ENCODE data around the gene CKAP4. TPM values are rescaled to one million over a fixed set of nuclear protein-coding genes. Genes with fewer than 3 reads are reported as not detected.

The CKAP4 gene
- total RNA-seq, 1 donor from 2014 or later = 56.8 TPM

DNA sequence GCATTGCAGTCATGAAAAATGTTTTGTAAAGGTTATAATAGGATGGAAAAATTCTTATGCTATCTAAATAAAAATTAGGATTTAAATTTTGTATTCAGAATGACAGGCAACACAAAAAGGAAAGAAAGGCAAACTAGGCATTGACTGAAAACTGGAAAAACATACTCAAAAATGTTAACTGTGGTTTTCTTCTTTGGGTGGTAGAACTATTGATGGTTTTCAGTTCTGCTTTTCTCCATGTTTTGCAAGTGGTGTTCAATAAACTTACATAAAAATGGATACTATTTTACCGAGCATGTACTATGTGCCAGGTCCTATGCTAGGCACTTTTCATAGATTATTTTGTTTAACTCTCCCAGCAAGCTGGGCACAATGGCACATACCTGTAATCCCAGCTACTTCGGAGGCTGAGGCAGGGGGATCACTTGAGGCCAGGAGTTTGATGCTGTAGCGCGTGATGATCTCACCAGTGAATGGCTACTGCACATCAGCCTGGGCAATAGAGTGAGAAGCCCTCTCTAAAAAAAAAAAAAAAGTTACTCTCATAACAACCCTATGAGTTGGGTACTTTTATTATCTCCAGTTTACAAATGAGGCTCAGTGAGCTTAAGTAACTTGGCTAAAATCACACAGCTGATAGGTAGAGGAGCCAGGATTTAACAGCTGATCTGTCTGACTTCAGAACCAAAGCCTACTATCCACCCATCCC is 28.4 kb upstream of the CKAP4 start:
- intact Hi-C loops (cut with DNase I) = no loop called here
- no peak for DNase-seq (ENCODE audit: low spot score)

DNA sequence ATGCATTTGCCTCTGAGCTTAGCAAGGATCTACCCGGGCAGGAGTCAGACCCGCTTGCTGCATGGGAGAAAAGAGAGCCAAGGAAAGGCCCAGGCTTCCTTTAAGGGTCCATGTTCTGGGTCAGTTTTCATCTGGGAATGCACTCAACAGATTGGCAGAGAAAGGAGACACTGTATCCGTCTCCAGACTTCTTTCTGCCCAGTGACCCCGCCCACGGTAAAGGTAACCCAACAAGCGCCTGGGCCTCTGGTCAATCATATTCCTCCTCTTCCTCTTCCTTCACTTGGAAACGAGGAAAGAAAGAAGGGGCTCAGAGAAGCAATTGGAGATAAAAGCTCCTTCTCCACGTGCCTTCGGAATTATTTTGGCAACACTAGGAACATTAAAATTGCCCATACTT is 27.6 kb upstream of the CKAP4 start:
- intact Hi-C loops (cut with DNase I) = no loop called here
- DNase-seq (ENCODE audit: low spot score) = no peak

DNA sequence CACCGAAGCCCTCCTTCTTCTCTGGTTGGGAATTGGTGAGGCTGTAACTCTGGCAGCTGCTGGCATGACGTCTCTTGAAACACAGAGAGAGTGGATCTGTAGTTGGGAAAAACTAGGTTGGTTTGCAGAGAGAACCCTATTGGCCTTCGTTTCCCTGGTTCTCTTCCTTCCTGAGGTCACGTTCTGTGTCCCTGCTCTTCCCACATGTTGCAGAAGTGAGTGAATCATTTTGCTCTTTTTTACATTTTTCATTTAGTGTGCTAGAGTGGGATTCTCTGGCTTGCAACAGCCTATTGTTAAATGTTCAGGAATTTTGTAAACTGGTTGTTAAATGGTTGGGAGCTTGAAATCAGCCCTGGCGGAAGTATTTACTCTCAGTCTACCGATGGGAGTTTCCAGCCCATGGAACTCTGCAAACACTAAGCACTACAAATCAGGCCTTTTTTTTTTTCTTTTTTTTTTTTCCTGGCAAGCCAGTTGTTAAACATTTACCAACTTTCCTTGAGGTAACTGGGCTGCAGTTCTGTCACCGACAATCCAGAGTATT is 26.8 kb upstream of the CKAP4 start:
- DNase-seq (ENCODE audit: low spot score) = no peak
- intact Hi-C loops (cut with DNase I) = no loop called here

DNA sequence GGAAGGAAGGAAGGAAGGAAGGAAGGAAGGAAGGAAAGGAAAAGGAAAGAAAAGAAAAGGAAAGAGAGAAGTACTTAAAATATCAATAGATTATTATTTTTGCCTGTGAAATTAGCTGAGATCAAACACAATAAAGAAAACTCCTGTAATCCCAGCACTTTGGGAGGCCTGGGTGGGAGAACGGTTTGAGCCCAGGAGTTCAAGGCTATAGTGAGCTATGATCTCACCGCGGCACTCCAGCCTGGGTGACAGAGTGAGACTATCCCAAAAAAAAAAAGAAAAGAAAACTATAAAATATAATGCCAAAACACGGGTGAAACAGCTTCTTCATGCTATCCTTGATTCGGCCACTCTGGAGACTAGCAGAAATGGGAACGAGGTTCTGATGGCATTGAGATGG is 26.2 kb upstream of the CKAP4 start:
- DNase-seq (ENCODE audit: low spot score) = no peak
- intact Hi-C loops (cut with DNase I) = no loop called here

DNA sequence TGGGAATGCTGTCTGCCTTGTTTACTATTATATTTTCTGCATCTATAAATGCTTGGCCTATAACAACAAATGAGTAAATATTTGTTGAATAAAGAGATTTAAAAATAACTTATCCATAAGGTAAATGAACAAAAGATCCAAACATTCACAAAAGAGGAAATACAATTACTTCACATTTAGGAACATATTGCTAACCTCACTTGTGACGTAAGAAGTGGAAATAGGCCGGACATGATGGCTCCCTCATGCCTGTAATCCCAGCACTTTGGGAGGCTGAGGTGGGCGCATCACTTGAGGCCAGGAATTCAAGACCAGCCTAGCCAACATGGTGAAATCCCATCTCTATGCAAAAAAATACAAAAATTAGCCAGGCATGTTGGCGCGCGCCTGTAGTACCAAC is 25.7 kb upstream of the CKAP4 start:
- intact Hi-C loops (cut with DNase I) = no loop called here
- DNase-seq (ENCODE audit: low spot score) = no peak

DNA sequence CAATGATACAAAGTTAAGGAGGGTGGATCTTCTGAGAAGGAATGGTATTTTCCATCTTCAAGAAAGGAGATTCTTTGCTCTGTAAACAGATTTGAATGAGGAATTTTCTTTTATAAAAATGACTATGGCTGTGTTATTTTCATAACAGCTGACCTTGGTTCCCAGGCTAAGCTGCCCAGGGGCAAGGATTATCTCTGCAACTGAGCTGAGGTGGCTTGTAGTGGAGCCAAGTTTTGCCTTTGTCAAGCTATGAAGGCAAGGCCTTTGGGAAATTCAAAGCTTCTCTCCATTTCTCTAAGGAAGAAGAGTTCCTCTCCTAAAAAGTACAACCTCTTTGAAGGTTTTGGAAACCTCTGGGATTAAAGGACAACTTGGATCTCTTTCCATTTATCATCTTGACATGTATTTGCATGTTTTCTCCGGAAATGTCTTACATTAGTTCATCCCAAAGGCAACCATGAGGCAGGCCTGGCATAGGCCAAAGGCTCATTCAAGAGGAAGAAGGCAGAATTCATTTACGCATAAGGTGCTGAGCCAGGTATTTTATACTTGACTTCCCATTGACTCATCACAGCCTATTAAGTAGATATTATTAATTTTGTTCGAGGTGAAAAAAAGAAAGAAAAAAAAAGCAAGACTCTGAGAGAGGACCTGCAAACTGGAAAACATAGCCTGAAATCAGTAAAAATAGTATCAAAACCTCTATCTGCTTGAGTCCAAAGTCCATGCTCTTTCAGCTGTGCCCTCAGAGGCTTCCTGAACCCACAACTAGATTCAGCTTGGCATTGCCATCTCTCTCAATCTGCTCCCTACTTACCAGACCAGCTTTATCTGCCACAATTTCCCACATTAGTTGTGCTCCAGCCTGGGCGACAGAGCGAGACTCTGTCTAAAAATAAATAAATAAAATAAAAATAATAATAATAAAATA is 24.0 kb upstream of the CKAP4 start:
- no peak for DNase-seq (ENCODE audit: low spot score)
- intact Hi-C loops (cut with DNase I) = no loop called here

DNA sequence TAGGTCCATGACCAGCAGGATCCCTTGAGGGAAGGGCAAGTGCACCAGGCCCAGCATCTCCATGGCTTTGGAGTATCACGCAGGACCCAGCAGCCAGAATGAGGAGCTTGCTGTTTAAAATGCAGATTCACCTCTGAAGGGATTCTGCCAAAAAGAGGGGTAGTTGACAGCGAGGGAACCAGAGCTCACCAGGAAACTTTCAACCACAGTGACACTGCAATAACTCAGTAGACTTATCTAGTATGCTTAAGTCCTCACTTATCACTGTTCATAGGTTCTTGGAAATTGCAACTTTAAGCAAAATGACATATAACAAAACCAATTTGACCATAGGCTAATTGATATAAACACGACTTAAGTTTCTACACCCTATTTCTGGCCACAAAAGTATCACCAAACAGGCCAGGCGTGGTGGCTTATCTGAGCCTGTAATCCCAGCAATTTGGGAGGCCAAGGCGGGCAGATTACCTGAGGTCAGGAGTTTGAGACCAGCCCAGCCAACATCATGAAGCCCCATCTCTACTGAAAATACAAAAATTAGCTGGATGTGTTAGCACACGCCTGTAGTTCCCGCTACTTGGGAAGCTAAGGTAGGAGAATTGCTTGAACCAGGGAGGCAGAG is 21.4 kb upstream of the CKAP4 start:
- no peak for DNase-seq (ENCODE audit: low spot score)
- intact Hi-C loops (cut with DNase I) = no loop called here

DNA sequence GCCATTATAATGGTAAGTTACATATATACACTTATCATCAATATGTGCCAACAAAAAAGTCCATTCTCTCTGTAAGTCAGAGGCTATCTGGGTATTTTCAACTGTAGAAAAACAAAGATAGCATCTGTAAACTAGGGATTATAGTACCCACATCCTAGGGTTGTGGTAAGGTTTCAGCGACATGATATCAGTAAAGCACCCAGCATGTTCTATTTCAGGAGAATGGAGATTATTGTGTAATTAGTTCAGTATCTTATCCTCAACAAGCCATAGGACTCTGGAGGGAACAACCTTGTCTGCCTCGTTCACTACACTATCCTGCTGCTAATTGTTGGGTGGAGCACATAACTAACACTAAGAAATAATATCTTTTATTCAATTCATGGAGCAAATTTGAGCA is 19.7 kb upstream of the CKAP4 start:
- DNase-seq (ENCODE audit: low spot score) = no peak
- intact Hi-C loops (cut with DNase I) = no loop called here

DNA sequence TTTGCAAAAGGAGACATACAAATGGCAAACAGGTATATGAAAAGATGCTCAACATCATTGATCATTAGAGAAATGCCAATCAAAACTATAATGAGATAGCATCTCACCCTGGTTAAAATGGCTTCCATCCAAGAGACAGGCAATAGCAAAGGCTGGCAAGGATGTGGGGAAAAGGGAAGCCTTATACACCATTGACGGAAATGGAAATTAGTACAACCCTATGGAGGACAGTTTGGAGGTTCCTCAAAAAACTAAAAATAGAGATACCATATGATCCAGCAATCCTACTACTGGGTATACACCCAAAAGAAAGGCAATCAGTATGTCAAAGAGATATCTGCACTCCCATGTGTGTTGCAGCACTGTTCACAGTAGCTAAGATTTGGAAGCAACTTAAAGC is 17.3 kb upstream of the CKAP4 start:
- DNase-seq (ENCODE audit: low spot score) = no peak
- intact Hi-C loops (cut with DNase I) = no loop called here

DNA sequence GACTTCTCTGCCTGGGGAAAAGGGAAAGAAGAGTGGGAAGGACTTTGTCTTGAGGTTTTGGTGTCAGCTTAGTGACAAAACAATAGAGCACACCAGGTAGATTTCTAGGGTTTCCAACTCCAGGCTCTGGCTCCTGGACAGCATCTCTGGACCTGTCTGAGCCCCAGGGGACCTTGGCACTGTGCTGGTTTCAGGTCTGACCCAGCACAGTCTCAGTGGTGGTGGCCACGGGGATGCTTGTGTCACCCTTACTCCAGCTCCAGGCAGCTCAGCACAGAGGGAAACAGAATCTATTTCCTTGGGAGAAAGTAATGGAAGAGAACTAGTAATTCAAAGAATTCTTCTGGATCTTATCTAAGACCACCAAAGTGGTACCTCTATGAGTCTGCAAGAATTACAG is 11.1 kb upstream of the CKAP4 start:
- intact Hi-C loops (cut with DNase I) = no loop called here
- no peak for DNase-seq (ENCODE audit: low spot score)

DNA sequence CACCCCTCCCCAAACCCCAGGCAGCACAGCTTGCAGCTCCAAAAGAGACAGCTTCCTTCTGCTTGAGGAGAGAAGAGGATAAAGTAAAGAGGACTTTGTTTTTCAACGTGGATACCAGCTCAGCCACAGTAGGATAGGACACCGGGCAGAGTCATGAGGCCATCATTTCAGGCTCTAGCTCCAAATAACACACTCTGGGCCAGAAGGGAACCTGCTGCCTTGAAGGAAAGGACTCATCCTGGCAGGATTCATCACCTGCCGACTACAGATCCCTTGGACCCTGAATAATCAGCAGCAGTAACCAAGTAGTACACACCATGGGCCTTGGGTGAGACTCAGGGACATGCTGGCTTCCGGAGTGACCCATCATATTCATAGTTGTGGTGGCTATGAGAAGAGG is 10.4 kb upstream of the CKAP4 start:
- no peak for DNase-seq (ENCODE audit: low spot score)
- intact Hi-C loops (cut with DNase I) = no loop called here

DNA sequence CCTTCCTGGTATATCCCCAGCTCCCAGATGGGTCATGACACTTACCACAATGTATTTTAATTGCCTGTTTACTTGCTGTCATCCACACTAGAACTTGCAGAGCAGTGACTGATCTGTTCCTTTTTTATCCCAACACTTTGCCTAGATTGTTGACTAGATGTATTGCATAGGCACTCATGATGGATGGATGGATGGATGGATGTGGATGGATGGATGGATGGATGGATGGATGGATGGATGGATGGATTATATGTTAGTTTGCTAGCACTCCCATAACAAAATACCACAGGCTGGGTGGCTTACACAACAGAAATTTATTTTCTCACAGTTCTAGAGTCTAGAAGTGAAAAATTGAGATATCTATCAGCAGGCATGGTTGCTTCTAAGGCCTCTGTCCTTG is 8.7 kb upstream of the CKAP4 start:
- intact Hi-C loops (cut with DNase I) = no loop called here
- DNase-seq (ENCODE audit: low spot score) = no peak

DNA sequence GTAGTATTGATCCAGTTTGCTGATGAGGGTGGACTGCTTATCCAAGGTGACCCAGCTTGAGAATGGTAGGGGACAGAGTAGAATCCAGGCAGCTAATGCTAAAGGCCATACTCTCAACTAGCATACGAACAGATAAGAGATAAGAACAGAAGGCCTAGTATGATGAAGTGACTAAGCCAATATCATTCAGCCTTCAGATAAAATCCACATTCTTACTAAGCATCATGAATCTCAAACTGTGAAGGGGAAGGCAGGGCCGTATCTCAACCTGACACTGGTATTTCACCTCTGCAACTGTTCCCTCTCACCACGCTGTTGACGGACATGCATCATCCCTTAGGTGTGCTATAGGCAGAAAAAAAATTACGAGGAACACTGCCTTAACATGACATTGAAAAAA is 8.1 kb upstream of the CKAP4 start:
- no peak for DNase-seq (ENCODE audit: low spot score)
- intact Hi-C loops (cut with DNase I) = no loop called here

DNA sequence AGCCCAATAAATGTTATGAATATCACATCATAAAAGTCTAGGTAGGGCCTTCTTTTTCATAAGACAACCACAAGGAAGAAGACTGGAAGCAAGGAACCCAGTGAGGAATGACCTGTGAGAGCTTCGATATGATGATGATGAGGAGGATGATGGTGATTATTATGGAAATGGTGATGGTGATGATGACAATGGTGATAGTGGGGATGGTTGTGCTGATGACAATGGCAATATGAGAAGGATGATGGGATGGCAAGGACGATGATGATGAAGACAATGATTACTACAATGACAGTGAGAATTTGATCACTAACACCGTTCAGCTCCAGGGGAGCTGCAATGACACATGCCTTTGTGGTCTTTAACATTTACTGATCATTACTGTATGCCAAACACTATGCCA is 7.7 kb upstream of the CKAP4 start:
- intact Hi-C loops (cut with DNase I) = no loop called here
- DNase-seq (ENCODE audit: low spot score) = no peak

DNA sequence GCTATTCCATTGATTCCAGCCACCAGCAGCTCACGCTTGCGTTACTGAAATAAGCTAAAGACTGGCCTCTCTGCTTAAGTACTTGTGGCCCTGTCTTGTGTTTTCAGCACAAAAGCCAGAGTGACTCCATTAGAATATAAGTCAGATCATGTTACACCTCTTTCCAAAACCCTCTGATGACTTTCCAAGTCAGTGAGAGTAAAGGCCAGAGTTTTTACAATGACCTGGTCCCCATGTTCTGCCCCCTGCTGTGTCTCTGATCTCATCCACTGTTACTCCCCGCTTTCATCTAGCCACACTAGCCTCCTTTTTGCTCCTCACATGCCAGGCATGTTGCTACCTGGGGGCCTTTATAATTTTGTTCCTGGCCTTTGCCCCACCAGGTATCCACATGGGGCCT is 6.9 kb upstream of the CKAP4 start:
- DNase-seq (ENCODE audit: low spot score) = no peak
- intact Hi-C loops (cut with DNase I) = no loop called here

DNA sequence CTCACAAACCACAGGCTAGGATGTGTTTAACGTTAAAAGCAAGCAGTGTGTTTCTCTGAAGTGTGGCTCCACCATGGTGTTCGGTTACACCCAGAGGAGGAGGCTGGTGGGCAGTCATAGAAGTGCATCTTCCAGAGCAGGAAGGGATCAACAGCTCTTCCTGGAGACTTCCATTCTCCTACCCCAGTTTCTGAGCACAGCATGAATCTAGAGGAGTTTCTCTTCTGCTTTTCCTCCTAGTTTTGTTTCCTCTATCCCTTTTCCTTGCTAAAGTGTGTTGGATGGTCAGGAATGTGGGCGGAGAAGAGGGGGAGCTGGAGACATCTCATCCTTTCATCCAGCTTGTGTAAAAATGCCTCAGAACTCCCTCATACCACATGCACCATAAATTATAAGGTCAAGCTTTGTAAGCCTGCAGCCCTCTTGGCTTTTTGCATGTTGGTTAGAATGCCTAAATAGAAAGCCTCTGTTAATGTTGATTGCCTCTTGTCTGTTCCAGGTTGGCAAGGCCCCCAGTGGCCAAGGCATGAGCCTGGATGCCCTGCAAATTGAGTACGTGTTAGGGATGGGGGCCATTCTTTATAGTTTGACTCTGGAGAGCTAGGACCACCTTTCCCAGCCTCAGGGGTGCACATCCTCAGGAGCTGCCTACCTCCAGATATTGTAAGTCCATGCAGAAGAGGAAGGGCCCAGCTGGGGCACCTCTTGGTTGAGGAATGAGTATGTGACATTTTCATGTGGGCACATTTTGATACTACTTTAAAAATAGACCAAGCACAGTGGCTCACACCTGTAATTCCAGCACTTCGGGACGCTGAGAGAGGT is 4.0 kb upstream of the CKAP4 start:
- intact Hi-C loops (cut with DNase I) = no loop called here
- no peak for DNase-seq (ENCODE audit: low spot score)

DNA sequence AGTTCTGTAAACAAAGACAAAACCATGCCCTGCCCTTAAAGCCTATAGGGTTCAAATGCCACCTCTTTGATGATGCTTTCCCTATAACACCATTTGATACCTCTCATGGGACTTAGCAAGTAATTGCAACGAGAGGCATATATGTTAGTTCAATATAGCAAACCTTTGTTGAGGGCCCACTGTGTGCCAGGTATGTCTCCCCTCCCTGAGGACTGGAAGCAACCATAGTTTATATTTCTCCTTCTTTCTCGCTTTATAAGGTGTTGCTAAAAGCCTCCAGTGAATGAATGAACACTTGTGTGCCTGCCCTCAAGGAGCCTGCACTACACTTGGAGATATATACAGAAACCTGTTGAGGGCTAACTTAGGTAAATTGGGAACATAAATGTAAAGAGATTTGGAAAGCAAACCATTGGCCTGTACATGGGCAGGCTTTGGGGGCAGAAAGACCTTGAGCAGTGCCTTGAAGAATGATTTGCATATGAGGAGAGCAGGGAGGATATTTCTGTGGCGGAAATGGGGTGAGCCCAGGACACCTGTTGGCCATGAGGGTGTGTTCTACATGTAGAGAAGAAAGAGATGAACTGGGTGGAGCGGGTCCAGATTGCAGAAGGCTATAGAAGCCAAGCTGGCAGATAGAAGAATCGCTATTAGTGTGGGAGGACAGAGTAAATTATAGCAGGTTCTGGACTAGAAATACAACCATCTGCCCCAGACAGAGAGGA is 1.8 kb upstream of the CKAP4 start:
- DNase-seq (ENCODE audit: low spot score) = no peak
- intact Hi-C loops (cut with DNase I) = loop anchor here (5.0 kb wide), 2 partner anchors 33 to 93 kb away; no protein-coding TSS in a partner anchor

DNA sequence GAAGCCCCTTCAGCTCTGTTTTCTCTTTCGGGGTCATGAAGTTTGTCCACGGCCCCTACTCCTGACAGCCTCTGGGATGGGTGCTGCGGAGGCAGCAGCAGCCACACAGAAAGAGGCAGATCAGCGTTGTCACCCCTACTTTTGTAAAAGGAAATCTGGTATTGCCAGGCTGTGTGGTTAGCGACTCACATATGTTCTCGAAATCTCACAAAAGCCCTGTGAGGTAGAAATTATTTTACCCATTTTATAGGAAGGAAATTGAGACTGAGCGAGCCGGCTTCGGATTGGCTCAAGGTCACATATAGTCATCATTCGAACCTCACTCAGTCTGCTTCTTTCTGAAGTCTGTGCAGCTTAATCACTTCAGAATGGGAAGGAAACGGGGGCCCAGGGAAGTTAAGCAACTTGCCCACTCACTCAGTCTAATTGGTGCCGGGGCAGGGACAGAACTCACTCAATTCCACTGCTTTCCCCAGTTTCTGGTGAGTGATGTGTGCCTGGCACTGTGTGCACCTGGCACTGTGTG is 1.1 kb upstream of the CKAP4 start:
- intact Hi-C loops (cut with DNase I) = loop anchor here (1.0 to 5.0 kb wide), 3 partner anchors 33 to 93 kb away; no protein-coding TSS in a partner anchor
- DNase-seq (ENCODE audit: low spot score) = peak; percentile 86

All from cardiac septum (tissue), 1 donor.